Memory B cell (primary cell): ENCODE data around the gene SEPTIN7.

Experiments used
- ATAC-seq: fragments of 150-1000 bp; cut with Tn5 transposase; 2 replicates; pipeline ENCODE4 v1.10.0; 2021; ENCODE audit warnings: low read depth, mild to moderate bottlenecking, moderate library complexity
- DNase-seq, 2 donors: peaks; one replicate each; pipeline ENCODE4 v3.0.0; 2022; ENCODE audit warnings: low spot score in 2 of 2
- H3K27ac Mint-ChIP-seq: one replicate; pipeline ENCODE4 v1.8.0; 2022; ENCODE audit warnings: mild to moderate bottlenecking, moderate library complexity, mixed read lengths
- H3K27me3 Mint-ChIP-seq: one replicate; pipeline ENCODE4 v1.8.0; 2022; ENCODE audit warnings: mixed read lengths
- H3K36me3 Mint-ChIP-seq: one replicate; pipeline ENCODE4 v1.8.0; 2022; ENCODE audit warnings: mild to moderate bottlenecking, mixed read lengths
- H3K4me1 Mint-ChIP-seq: one replicate; pipeline ENCODE4 v1.8.0; 2022; ENCODE audit warnings: mixed read lengths
- H3K4me3 Mint-ChIP-seq: one replicate; pipeline ENCODE4 v1.8.0; 2022; ENCODE audit warnings: mild to moderate bottlenecking, moderate library complexity, mixed read lengths
- H3K9me3 Mint-ChIP-seq: one replicate; pipeline ENCODE4 v1.8.0; 2022; ENCODE audit warnings: mixed read lengths

Gene SEPTIN7

DNA sequence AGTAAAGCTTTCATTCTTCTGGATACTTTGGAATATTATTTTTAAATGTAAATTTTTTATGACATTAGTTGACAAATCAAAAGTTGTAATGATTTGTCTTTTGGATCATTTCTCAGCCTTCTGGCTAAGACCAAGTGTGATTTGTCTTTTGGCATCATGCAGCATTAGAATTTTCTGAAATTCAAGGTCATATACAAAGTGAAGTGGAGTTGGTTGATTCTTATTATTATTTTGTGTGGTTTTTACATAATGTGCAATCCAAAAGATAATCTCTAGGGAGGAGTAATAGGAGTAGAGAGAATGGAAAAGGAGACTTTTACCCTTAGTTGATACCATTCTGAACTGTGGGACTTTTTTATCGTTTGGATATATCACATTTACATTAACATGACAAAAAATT is 24.2 kb upstream of the SEPTIN7 start:
- Mint-ChIP-seq H3K4me3 (no peak overlapping the region), H3K36me3 (peaks cover 1% of the 10 kb centered on the region), H3K4me1 (peaks cover 3% of the 10 kb centered on the region), H3K27me3 (no peaks in the 10 kb centered on the region), H3K27ac (no peak overlapping the region), H3K9me3 (no peaks in the 10 kb centered on the region)
- no peak for DNase-seq
- no peak for ATAC-seq

DNA sequence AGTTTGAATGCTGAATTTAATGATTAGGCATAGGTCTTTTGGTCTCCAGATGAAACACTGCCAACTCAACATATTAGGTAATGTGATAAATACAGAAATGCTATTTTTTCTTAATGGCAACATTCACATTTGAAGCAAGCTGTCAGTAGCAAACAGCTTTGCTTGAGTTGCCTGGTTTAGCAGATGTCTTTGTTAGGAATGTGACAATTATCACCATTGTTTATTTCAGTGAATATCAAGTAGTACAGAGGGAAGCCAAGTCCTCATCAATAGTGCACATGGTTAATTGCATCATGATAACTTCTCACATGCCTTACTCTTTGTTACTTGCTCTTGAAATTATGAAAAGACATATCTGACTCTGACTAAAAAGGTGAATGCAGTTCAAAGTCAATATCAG is 23.7 kb upstream of the SEPTIN7 start:
- no peaks in the 10 kb centered on the region for H3K9me3 Mint-ChIP-seq
- ATAC-seq (no peak), DNase-seq (no peak)
- H3K36me3 Mint-ChIP-seq, result peaks cover 1% of the 10 kb centered on the region
- H3K27ac Mint-ChIP-seq, result no peak overlapping the region
- H3K4me1 Mint-ChIP-seq, result peaks cover 3% of the 10 kb centered on the region
- H3K4me3 Mint-ChIP-seq, result no peak overlapping the region
- no peaks in the 10 kb centered on the region for H3K27me3 Mint-ChIP-seq

GRCh38 chr7:35780070-35780469 is 20.8 kb upstream of the SEPTIN7 start:
- Mint-ChIP-seq H3K27ac (no peak overlapping the region), H3K27me3 (no peaks in the 10 kb centered on the region), H3K36me3 (peaks cover 3% of the 10 kb centered on the region), H3K9me3 (no peaks in the 10 kb centered on the region), H3K4me1 (no peaks in the 10 kb centered on the region), H3K4me3 (no peak overlapping the region)
- DNase-seq (no peak), ATAC-seq (no peak)

GRCh38 chr7:35781200-35781701 is 19.6 kb upstream of the SEPTIN7 start:
- H3K4me3 Mint-ChIP-seq, result no peak overlapping the region
- ATAC-seq (no peak), DNase-seq (no peak)
- H3K27ac Mint-ChIP-seq, result no peak overlapping the region
- no peaks in the 10 kb centered on the region for H3K27me3 Mint-ChIP-seq
- no peaks in the 10 kb centered on the region for H3K4me1 Mint-ChIP-seq
- no peaks in the 10 kb centered on the region for H3K9me3 Mint-ChIP-seq
- peaks cover 3% of the 10 kb centered on the region for H3K36me3 Mint-ChIP-seq

DNA sequence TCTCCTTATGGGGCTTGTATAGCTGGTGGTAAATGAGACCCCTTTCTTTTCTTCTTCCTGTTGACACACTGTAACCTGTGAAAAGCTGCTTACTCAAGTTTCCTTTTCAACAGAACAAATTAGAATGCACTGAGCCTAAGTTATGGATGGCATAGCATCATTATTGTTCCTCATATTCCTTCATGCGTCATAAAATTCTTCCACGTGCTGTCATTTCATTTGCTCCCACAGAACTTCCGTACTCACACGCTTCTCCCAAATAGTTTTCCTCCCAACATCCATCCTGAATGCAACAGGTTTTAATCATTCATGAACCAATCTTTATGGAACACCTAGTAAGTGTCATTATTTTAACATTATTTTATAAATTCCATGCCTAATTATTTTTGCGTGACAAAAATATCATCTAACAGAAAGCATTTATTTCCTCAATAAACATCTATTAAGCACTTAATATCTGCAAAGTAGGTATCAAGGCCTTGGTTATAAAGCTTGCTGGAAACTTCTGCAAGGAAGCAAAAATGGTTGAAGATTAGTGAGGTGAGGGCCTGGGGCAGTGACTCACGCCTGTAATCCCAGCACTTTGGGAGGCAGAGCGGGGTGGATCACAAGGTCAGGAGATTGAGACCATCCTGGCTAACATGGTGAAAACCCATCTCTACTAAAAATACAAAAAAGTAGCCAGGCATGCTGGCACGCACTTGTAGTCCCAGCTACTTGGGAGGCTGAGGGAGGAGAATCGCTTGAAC is 18.9 kb upstream of the SEPTIN7 start:
- Mint-ChIP-seq H3K4me3 (no peak overlapping the region), H3K4me1 (no peaks in the 10 kb centered on the region), H3K27me3 (no peaks in the 10 kb centered on the region), H3K27ac (no peak overlapping the region), H3K9me3 (no peaks in the 10 kb centered on the region), H3K36me3 (peaks cover 3% of the 10 kb centered on the region)
- DNase-seq (no peak), ATAC-seq (no peak)

GRCh38 chr7:35784332-35784731 is 16.5 kb upstream of the SEPTIN7 start:
- Mint-ChIP-seq H3K4me1 (no peaks in the 10 kb centered on the region), H3K9me3 (peaks cover 2% of the 10 kb centered on the region), H3K27ac (no peak overlapping the region), H3K27me3 (no peaks in the 10 kb centered on the region), H3K4me3 (no peak overlapping the region), H3K36me3 (peaks cover 5% of the 10 kb centered on the region)
- DNase-seq (no peak), ATAC-seq (no peak)

DNA sequence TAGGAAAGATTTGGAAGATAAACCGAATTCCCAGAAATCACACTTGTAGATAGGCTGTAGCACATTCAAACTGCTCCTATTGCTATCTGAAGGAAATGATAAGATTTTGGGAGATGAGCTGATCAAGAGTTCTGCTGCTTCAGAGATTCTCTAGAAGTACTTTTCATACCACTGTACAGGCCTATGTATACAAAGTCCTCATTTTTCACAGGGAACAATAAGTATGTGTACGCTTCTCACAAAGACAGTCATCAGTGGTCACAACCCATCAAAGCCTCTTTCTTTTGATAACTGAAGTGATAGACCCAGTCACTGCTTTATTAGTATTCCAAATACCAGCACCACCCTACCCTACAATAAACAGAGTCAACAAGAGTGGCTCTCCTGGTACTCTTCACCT is 15.6 kb upstream of the SEPTIN7 start:
- no peak for ATAC-seq
- peak overlapping the region; percentile 65 for H3K27ac Mint-ChIP-seq

GRCh38 chr7:35787925-35788324 is 12.9 kb upstream of the SEPTIN7 start:
- Mint-ChIP-seq H3K27ac (no peak overlapping the region), H3K9me3 (peaks cover 2% of the 10 kb centered on the region), H3K4me1 (no peaks in the 10 kb centered on the region), H3K36me3 (peaks cover 5% of the 10 kb centered on the region), H3K27me3 (no peaks in the 10 kb centered on the region), H3K4me3 (no peak overlapping the region)
- DNase-seq (no peak), ATAC-seq (no peak)

More for the DNA sequence above, 15.6 kb upstream of the SEPTIN7 start:
- H3K36me3 Mint-ChIP-seq, result peaks cover 5% of the 10 kb centered on the region
- H3K9me3 Mint-ChIP-seq, result peaks cover 2% of the 10 kb centered on the region
- H3K4me1 Mint-ChIP-seq, result no peaks in the 10 kb centered on the region
- no peaks in the 10 kb centered on the region for H3K27me3 Mint-ChIP-seq
- no peak overlapping the region for H3K4me3 Mint-ChIP-seq
- DNase-seq, result no peak

- DNase-seq (no peak), ATAC-seq (no peak)
- H3K27me3 Mint-ChIP-seq, result no peaks in the 10 kb centered on the region
- no peak overlapping the region for H3K4me3 Mint-ChIP-seq
- no peaks in the 10 kb centered on the region for H3K4me1 Mint-ChIP-seq
- H3K9me3 Mint-ChIP-seq, result peaks cover 2% of the 10 kb centered on the region
- no peak overlapping the region for H3K27ac Mint-ChIP-seq
- peaks cover 4% of the 10 kb centered on the region for H3K36me3 Mint-ChIP-seq
These were observed 8.4 kb upstream of the SEPTIN7 start for GRCh38 chr7:35792472-35792871.

DNA sequence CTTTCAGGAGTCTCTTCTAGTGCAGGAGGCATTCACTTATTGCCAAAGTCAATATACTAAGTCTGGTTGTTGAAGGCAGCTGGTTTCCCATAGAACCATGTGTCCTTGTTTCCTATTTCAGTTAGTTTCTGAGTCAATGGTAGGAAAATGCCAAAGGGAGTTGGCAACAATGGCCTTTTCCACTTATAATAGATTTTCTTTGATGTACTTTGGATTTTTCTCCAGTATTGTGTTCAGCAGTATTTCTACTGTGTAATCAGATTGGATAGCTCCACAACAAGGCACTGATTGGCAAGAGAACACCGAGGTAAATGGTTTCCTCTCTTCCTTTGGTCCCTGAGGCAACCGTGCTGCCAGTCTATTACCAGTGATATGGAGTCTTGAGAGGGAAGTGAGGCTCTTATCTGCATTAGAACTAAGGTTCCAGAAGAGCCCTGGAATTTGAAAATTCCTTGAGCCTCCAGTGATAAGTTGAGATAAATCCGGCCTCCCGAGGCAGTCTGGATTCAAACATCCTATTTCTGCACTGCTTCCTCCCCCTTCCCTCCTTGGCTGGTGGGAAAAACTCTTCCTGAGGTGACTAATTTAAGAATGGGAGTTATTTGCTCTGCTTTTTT is 7.9 kb upstream of the SEPTIN7 start:
- Mint-ChIP-seq H3K36me3 (peaks cover 4% of the 10 kb centered on the region), H3K27me3 (no peaks in the 10 kb centered on the region), H3K4me3 (no peak overlapping the region), H3K4me1 (no peaks in the 10 kb centered on the region), H3K27ac (no peak overlapping the region), H3K9me3 (peaks cover 2% of the 10 kb centered on the region)
- ATAC-seq (no peak), DNase-seq (no peak)

DNA sequence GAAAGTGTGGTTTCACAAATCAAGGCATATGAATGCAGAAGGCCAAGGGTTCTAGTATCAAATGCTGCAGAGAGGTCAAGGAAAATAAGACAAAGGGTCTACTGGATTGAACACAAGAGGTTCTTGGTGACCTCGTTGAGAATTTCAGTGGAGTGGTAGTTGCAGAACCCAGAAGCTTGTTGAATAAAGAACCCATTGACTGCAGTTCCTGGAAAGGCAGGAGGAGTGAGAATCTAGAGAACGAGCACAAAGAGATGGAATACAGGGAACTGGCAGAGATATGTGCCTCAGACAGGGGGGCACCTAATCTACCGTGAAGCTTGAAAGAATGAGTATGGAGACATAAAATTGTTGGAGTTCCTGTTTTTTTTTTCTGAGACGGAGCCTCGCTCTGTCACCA is 3.5 kb upstream of the SEPTIN7 start:
- DNase-seq, result no peak
- H3K27me3 Mint-ChIP-seq, result no peaks in the 10 kb centered on the region
- peaks cover 5% of the 10 kb centered on the region for H3K4me1 Mint-ChIP-seq
- no peaks in the 10 kb centered on the region for H3K9me3 Mint-ChIP-seq
- no peak overlapping the region for H3K27ac Mint-ChIP-seq
- H3K36me3 Mint-ChIP-seq, result peaks cover 1% of the 10 kb centered on the region
- H3K4me3 Mint-ChIP-seq, result no peak overlapping the region
- ATAC-seq, result no peak

DNA sequence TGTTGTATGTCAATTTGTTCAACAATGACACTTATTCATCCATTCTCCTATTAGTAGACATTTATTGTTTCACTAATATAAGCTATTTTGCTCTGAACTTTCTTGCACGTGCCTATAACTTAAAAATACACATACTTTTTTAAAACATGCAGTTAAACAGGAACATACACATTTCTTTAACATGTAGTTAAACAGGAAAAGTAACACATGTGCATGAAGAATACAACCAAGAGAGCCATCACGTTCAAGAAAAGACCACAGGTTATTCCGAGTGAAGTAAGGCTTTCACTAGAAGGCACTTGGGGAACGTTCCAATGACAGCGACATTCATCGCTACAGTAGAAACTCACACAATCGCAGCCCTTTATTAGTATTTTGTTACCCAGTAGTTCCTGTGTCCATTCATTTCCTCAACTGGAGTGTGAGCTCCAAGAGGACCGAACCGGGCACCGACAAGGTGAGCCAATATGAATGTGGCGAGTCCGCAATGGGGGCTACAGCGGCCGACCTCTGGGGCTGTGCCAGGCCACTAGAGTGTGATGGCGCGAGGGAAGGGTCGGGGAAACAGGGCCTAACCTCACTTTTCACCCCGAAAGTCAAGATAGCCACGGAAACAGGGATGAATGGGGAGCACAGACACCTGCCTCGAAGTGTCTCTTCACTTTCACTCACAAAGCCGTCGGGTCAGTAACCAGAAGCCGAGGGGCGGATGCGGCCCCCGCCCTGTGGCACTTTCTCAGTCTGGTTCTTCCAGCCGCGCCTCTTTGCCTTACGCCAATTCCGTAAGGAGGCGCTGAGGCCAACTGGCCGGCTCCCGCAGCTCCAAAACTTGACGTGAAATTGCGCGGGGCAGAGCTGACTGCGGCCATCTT is 775 bp upstream of the SEPTIN7 start:
- H3K27ac Mint-ChIP-seq, result peak overlapping the region; percentile 99
- H3K27me3 Mint-ChIP-seq, result no peaks in the 10 kb centered on the region
- no peaks in the 10 kb centered on the region for H3K9me3 Mint-ChIP-seq
- peak; percentile 85 to 86 for DNase-seq
- H3K4me1 Mint-ChIP-seq, result peaks cover 26% of the 10 kb centered on the region
- H3K36me3 Mint-ChIP-seq, result peaks cover 4% of the 10 kb centered on the region
- peak overlapping the region; percentile 97 for H3K4me3 Mint-ChIP-seq
- ATAC-seq, result peak; percentile 48

DNA sequence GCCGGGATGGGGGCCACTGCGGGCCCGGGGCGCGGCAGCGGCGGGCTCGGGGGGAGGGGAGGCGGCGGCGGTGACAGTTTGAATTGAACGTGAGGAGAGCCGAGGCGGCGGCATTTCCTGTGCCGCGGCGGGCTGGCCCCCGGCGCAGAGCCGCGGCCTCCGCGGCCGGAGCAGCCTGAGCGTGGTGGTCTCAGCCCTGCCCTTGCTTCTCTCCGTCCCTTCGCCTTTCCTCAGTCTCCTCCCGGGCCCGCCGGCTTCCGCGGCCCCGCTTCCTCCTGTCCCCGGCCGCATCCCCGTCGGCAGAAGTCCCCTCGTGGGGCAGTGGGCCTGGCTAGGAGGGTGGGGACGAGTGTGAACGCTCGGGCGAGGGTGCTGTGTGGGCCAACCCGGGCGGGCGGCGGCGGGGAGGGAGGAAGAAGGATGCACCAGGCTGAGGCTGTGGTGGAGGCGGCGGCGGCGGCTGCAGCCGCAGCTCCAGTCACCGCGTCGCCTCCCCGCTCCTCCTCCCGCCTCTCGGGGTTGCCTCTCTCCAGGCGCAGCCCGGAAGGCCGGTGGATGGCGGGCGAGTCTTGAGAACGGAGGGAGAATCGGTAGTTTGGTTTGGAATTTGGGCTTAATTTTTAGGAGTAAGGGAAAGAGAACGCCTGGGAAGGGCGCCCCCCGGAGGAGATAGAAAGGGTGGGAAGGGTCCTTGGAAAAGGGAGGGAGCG is 690 bp downstream of the SEPTIN7 start:
- peaks cover 37% of the 10 kb centered on the region for H3K4me1 Mint-ChIP-seq
- ATAC-seq (peak; percentile 45), DNase-seq (peak; percentile 73 to 80)
- H3K27ac Mint-ChIP-seq, result peak overlapping the region; percentile 99
- no peaks in the 10 kb centered on the region for H3K9me3 Mint-ChIP-seq
- peaks cover 4% of the 10 kb centered on the region for H3K36me3 Mint-ChIP-seq
- H3K27me3 Mint-ChIP-seq, result no peaks in the 10 kb centered on the region
- H3K4me3 Mint-ChIP-seq, result peak overlapping the region; percentile 97
